Keratinocyte (primary cell): ENCODE measurements around the gene PRKAG2. TPM values are rescaled to one million over a fixed set of nuclear protein-coding genes. Genes with fewer than 3 reads are reported as not detected.

Experiments
- DNase-seq: peaks from one replicate; pipeline ENCODE4 v3.0.0-alpha.2; 2011; ENCODE audit warnings: low read depth, missing footprints, low spot score
- FAIRE-seq: peaks from 2 replicates; lab custom pipeline; 2011; peaks lifted over from hg19 to GRCh38; lab: Jason Lieb, UNC
- H2AFZ ChIP-seq: 2 replicates; pipeline ENCODE4 v1.6.0; 2012; ENCODE audit warnings: low read length, control low read depth, inconsistent platforms; ENCODE audit not compliant: control insufficient read depth
- H3K27ac ChIP-seq: 2 replicates; pipeline ENCODE4 v1.5.1; 2011; ENCODE audit warnings: low read length; ENCODE audit not compliant: control insufficient read depth, insufficient read depth
- H3K27me3 ChIP-seq: 3 replicates; pipeline ENCODE4 v1.6.0; 2011; ENCODE audit warnings: low read length; ENCODE audit not compliant: control insufficient read depth, insufficient read depth; ENCODE audit errors: extremely low read depth
- H3K36me3 ChIP-seq, 2 experiments: 2 replicates in 1 of 2; 3 replicates in 1 of 2; pipeline ENCODE4 v1.5.1; 2011; ENCODE audit warnings: low read length in 2 of 2, mild to moderate bottlenecking in 1 of 2; ENCODE audit not compliant: control insufficient read depth in 2 of 2, insufficient read depth in 2 of 2; ENCODE audit errors: extremely low read depth in 1 of 2
- H3K4me1 ChIP-seq: 3 replicates; pipeline ENCODE4 v1.5.1; 2011; ENCODE audit warnings: low read length; ENCODE audit not compliant: control insufficient read depth, insufficient read depth; ENCODE audit errors: extremely low read depth
- H3K4me2 ChIP-seq: 3 replicates; pipeline ENCODE4 v1.6.0; 2011; ENCODE audit warnings: low read depth, low read length; ENCODE audit not compliant: control insufficient read depth, insufficient read depth; ENCODE audit errors: extremely low read depth
- H3K4me3 ChIP-seq, 3 experiments: fragments of 200-600 bp in 1 of 3; sonication (generic) in 1 of 3; 2 replicates in 2 of 3; 3 replicates in 1 of 3; pipeline ENCODE4 v1.5.1; 2011 to 2016; ENCODE audit warnings: low read length in 3 of 3, mild to moderate bottlenecking in 3 of 3, control low read depth in 2 of 3, inconsistent platforms in 1 of 3, low read depth in 1 of 3, mixed read lengths in 1 of 3, mixed run types in 1 of 3, moderate library complexity in 1 of 3; ENCODE audit not compliant: control insufficient read depth in 2 of 3, insufficient read depth in 2 of 3; ENCODE audit errors: extremely low read depth in 1 of 3
- H3K79me2 ChIP-seq: 2 replicates; pipeline ENCODE4 v1.6.0; 2012; ENCODE audit warnings: low read length; ENCODE audit not compliant: control insufficient read depth, insufficient read depth
- H3K9ac ChIP-seq: 3 replicates; pipeline ENCODE4 v1.6.0; 2011; ENCODE audit warnings: low read length; ENCODE audit not compliant: control insufficient read depth, insufficient read depth; ENCODE audit errors: extremely low read depth
- H3K9me1 ChIP-seq: 3 replicates; pipeline ENCODE4 v1.6.0; 2011; ENCODE audit warnings: low read length; ENCODE audit not compliant: control insufficient read depth, insufficient read depth; ENCODE audit errors: extremely low read depth
- H3K9me3 ChIP-seq: 2 replicates; pipeline ENCODE4 v1.5.1; 2012; ENCODE audit warnings: low read depth, low read length; ENCODE audit not compliant: control insufficient read depth
- H4K20me1 ChIP-seq: 3 replicates; pipeline ENCODE4 v1.6.0; 2011; ENCODE audit warnings: low read length; ENCODE audit not compliant: control insufficient read depth, insufficient read depth; ENCODE audit errors: extremely low read depth
- EZH2 ChIP-seq: IDR thresholded peaks from one replicate; pipeline ENCODE4 v1.6.1; 2012; ENCODE audit warnings: inconsistent platforms, mild to moderate bottlenecking, low read length, moderate library complexity
- dilution Hi-C: fragments of 300-500 bp; cut with MboI; formaldehyde crosslinking; loops from one replicate; pipeline ENCODE4 v1.7.0; 2020; ENCODE audit warnings: low sequenced_read_pairs; ENCODE audit not compliant: extremely low pct_ligation_motif_present
- polyA plus RNA-seq, 5 experiments: library from polyadenylated mRNA; depleted of rRNA in 3 of 5; stranded (reverse) in 3 of 5; stranded (forward) in 1 of 5; unstranded in 1 of 5; fragments of >200 nt; gene quantifications; 1 replicate in 1 of 5; 2 replicates in 3 of 5; 3 replicates in 1 of 5; pipeline versions ENCODE4 v1.2.1 to v1.2.3, GENCODE V29; 2011 to 2012; ENCODE audit warnings: missing spikeins in 2 of 5, low read depth in 1 of 5, low replicate concordance in 1 of 5
- small RNA-seq, 3 experiments: library from RNA; depleted of rRNA; stranded (forward); fragments of <200 nt; gene quantifications; one replicate each; pipeline ENCODE3, GENCODE V24; 2012; ENCODE audit warnings: low read depth in 3 of 3, low replicate concordance in 1 of 3; ENCODE audit not compliant: insufficient read length in 3 of 3
- TF ChIP-seq, protein P1 (sequence below), 3 experiments: IDR thresholded peaks in 1 of 3; conservative IDR thresholded peaks in 1 of 3; optimal IDR thresholded peaks in 1 of 3; 2 replicates in 2 of 3; 3 replicates in 1 of 3; pipeline versions ENCODE3 to v1.5.1; 2011; ENCODE audit warnings: low read length in 3 of 3, mild to moderate bottlenecking in 3 of 3, moderate library complexity in 2 of 3, control low read depth in 1 of 3, inconsistent platforms in 1 of 3; ENCODE audit not compliant: insufficient read depth in 2 of 3; ENCODE audit errors: extremely low read depth in 1 of 3

The PRKAG2 gene
- polyA plus RNA-seq, 1 donor (not counting 4 experiments of a cell fraction or from before 2014, with no cell fraction given), result 39.5 TPM

DNA sequence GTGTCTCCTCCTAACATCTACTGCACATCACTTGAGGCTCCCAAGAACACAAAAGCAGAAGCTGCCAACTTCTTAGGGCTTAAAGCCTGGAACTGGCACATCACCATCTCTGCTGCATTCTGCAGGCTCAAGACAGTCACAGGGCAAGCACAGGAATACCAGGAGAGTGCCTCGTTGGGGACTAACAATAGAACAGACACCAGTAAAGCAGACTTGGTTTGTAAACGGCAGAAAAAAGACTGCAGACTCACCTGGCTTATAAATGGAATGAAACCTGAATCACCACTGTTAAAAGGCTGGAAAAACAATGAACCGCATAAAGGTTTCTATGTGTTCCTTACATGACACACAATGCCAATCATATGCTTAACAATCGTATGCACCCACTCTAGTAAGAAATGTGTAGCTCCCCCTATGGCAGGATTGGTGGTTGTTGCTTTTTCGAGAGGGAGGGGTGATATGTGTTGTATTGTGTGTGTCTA lies 370.0 kb downstream of the PRKAG2 start:
- H3K27me3 ChIP-seq, result no peaks in the 10 kb centered on the region
- H3K9me3 ChIP-seq, result no peaks in the 10 kb centered on the region
- peaks cover 20% of the 10 kb centered on the region for H4K20me1 ChIP-seq
- H3K4me3 ChIP-seq, result no peak overlapping the region
- H3K9me1 ChIP-seq, result no peaks in the 10 kb centered on the region
- H3K4me1 ChIP-seq, result peaks cover 38% of the 10 kb centered on the region
- peak overlapping the region; percentile 6 for H3K9ac ChIP-seq
- peak overlapping the region; percentile 44 for H3K27ac ChIP-seq
- H3K4me2 ChIP-seq, result peak overlapping the region; percentile 48
- no peak overlapping the region for H2AFZ ChIP-seq
- peaks cover 99% of the 10 kb centered on the region for H3K79me2 ChIP-seq
- TF ChIP-seq, protein P1, sequence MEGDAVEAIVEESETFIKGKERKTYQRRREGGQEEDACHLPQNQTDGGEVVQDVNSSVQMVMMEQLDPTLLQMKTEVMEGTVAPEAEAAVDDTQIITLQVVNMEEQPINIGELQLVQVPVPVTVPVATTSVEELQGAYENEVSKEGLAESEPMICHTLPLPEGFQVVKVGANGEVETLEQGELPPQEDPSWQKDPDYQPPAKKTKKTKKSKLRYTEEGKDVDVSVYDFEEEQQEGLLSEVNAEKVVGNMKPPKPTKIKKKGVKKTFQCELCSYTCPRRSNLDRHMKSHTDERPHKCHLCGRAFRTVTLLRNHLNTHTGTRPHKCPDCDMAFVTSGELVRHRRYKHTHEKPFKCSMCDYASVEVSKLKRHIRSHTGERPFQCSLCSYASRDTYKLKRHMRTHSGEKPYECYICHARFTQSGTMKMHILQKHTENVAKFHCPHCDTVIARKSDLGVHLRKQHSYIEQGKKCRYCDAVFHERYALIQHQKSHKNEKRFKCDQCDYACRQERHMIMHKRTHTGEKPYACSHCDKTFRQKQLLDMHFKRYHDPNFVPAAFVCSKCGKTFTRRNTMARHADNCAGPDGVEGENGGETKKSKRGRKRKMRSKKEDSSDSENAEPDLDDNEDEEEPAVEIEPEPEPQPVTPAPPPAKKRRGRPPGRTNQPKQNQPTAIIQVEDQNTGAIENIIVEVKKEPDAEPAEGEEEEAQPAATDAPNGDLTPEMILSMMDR (optimal IDR thresholded peaks at IDR 0.05 in 1 of 3, IDR thresholded peaks at IDR 0.05 in 1 of 3, conservative IDR thresholded peaks at IDR 0.05 in 1 of 3; ENCODE audit: extremely low read depth in 1 of 3, insufficient read depth in 2 of 3, low read length in 3 of 3), result peak in 2 of 3 experiments; percentile 27 to 46
- TF ChIP-seq EZH2, result no peak
- dilution Hi-C loops, result no loop called here
- peak; percentile 44 for FAIRE-seq
- no peaks in the 10 kb centered on the region for H3K36me3 ChIP-seq
- no peak for DNase-seq

Small RNA genes within 50 kb of the gene (small RNA-seq; reads per million reads assigned to genes)
- gene RF00019 (0 reads per million in 3 experiments), gene RNU6-604P (0 reads per million in 3 experiments)

Other genes with a start within 250 kb of the PRKAG2 start
- not detected in 3 replicates for gene GALNTL5, start 79.3 kb upstream of the PRKAG2 start, polyA plus RNA-seq
- 35.1 to 42.3 TPM (median 37.3 TPM) in 3 replicates for gene GALNT11, start 148.6 kb upstream of the PRKAG2 start, polyA plus RNA-seq